GM18909 (cell line): ENCODE results near the gene IFTAP.

Experiments used
- ATAC-seq: cut with Tn5 transposase; IDR thresholded peaks from one replicate; pipeline ENCODE4 v1.9.1; 2021; ENCODE audit warnings: mild to moderate bottlenecking; ENCODE audit not compliant: unreplicated experiment, poor library complexity

The IFTAP gene

GRCh38 chr11:36700246-36700645 is 105.9 kb downstream of the IFTAP start:
- no peak for ATAC-seq

- peak; percentile 79 for ATAC-seq
Observed at GRCh38 chr11:36702330-36703054, 108.2 kb downstream of the IFTAP start.

DNA sequence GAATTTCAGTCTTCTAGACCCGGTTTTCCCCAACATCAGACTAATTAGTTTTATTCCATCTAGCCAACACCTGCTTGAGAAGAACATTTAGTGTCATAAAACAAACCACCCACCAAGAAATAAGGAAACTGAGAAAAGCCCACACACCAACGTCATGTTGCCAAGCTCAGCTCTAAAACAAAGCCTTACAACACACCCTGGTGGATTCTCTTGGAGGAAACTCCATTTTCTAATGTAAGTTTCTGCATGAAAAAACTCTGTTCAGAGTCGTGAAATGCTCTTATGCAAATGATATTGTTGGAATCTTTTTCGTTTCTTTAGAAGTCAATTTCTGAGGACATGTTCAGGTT is 108.7 kb downstream of the IFTAP start:
- peak; percentile 64 for ATAC-seq
